Measurements from ENCODE around the gene MRGPRX4.
"Not testable (repeated sequence)": the region's sequence is repeated elsewhere in the genome, so short reads cannot be mapped to it uniquely, and the experiment has no call there.

Gene MRGPRX4

DNA sequence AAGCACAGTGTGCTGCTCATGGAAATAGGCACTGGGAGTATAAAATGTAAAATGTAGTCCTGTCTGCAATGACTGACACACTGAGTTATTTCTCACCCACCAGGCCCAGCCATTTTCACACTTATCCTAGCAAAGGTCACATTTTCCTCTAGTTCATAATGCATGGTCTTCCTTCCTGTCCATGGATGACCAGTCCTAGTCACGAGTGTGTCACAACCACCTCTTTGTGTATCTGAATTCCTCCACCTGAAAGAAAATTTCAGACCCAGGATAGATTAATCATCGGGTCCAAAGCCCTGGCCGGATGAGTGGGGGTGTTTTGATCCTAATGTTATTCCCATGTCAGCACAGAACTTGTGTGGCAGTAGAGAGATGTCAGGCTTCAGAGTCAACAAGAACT, at the start of gene MRGPRX4:
Gene MRGPRX4 (plus strand): TSS at position 172 of the 400 bp plus-strand sequence. CDS start 420 bp downstream, outside the sequence.
- DNase-seq (ENCODE audit: low read depth): no peak

DNA sequence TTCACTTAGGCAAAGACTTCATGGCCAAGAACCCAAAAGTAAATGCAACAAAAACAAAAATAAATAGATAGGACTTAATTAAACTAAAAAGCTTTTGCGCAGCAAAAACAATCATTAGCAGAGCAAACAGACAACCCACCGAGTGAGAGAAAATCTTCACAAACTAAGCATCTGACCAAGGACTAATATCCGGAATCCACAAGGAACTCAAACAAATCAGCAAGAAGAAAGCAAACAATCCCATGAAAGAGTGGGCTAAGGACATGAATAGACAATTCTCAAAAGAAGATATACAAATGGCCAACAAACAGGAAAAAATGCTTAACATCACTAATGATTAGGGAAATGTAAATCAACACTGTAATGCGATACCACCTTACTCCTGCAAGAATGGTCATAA, 41.5 kb upstream of the MRGPRX4 start:
- not testable (repeated sequence) for DNase-seq (ENCODE audit: low read depth)

DNA sequence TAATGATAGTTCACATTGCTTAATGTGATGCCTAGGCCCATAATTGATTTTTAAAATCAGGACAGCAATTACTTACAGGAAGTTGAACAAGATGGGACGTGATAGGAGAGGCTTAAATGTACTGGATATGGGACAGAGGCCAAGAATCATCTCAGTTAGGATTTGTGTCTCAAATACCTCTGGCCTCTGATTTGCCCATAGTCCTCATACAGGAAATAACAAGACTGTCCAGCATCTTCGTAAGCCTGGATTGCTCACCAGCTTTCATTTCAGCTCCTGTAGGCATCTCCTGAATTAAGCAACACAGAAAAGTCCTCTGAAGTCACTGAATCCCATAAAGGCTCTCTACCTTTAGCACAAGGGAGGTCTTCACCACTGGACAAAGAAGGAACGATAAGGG, 40.3 kb upstream of the MRGPRX4 start, which contains the start of gene MRGPRX3:
Gene MRGPRX3 (plus strand): TSS at position 231 of the 400 bp plus-strand sequence. CDS start 4,632 bp downstream, outside the sequence.
- no peak for DNase-seq (ENCODE audit: low read depth)

DNA sequence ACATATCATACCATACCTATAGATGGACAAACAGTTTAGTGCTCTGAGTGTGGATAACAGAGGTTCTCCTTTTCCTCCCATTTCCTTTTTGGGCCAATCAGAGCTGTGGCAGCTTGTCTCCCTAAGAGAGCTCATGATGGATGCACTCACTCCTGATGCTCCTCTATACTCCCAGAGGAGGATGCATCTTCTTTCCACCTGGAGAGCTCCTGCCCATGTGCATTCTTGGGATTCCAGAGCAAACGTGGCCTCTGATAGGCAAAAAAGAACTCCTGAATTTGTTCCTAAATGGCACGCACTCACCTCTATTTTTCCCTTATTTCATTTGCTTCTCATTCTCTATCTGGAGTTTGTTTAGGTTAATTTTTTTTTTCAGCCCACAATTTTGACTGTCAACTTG, 37.3 kb upstream of the MRGPRX4 start:
- DNase-seq (ENCODE audit: low read depth): no peak

DNA sequence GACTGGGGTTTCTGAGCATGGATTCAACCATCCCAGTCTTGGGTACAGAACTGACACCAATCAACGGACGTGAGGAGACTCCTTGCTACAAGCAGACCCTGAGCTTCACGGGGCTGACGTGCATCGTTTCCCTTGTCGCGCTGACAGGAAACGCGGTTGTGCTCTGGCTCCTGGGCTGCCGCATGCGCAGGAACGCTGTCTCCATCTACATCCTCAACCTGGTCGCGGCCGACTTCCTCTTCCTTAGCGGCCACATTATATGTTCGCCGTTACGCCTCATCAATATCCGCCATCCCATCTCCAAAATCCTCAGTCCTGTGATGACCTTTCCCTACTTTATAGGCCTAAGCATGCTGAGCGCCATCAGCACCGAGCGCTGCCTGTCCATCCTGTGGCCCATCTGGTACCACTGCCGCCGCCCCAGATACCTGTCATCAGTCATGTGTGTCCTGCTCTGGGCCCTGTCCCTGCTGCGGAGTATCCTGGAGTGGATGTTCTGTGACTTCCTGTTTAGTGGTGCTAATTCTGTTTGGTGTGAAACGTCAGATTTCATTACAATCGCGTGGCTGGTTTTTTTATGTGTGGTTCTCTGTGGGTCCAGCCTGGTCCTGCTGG, 35.3 kb upstream of the MRGPRX4 start:
- no peak for DNase-seq (ENCODE audit: low read depth)

DNA sequence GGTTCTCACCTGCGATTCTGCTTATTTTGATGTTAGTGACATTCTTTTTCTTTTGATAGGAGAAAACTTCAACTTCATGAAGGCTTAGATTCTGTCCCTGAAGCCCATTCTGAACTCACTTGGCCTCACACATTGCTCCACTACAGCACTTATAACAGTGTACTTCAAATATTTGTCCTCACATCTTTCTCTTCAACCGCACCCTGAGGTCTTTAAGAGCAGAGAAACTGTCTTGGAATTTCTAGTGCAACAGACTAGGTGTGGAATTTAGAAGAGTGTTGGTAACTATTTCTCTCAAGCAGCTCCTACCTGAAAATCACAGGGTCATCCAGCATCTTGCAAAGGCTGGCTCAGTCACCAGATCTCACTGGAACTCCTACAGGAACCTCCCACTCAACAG, 32.5 kb upstream of the MRGPRX4 start:
- no peak for DNase-seq (ENCODE audit: low read depth)

DNA sequence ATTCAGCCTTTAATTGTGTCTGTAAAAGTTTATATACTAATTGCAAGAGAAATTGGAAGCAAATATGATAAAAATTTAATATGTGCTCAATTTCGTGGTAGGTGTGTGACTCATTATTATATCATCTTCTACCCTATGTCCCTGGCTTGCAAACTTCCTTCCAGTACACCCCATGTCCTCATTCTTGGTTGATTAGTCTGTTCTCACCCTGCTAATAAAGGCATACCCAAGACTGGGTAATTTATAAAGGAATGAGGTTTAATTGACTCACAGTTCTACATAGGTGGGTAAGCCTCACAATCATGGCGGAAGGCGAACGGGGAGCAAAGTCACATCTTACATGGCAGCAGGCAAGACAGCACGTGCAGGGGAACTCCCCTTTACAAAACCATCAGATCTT, 28.4 kb upstream of the MRGPRX4 start:
- no peak for DNase-seq (ENCODE audit: low read depth)

DNA sequence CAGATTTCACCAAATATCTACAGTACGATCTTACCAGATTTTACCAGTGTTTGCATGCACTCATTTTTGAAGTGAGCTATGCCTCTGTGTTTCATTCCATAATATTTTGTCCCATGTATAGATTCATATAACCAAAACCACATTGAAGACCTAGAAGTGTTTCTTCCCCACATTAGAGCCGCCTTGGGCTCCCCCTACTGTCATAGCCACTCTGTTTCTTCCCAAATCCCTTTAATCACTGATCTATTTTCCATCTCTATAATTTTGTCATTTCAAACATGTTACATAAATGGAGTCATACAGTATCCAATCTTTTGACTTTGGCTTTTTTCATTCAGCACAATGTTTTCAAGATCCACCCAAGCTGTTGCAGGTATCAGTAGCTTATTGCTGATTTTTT, 27.6 kb upstream of the MRGPRX4 start:
- DNase-seq (ENCODE audit: low read depth): no peak

DNA sequence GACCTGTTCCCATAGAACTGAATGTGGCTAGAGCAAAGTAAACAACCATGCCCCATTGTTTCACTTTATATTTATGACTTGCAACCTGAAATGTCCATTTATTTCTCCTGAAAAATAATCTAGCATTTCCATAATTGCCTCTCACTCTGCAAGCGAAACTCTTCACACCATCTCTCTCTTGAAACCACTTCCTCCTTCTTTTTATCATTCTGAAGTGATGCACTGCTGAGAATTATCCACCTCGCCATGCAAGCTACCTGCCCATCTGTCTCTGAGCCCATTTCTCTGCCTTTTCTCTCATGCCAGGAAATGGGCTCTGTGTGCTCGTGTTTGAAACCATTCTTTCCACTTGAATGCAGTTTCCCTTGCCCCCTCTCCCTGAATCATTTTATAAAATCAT, 26.8 kb upstream of the MRGPRX4 start:
- no peak for DNase-seq (ENCODE audit: low read depth)

DNA sequence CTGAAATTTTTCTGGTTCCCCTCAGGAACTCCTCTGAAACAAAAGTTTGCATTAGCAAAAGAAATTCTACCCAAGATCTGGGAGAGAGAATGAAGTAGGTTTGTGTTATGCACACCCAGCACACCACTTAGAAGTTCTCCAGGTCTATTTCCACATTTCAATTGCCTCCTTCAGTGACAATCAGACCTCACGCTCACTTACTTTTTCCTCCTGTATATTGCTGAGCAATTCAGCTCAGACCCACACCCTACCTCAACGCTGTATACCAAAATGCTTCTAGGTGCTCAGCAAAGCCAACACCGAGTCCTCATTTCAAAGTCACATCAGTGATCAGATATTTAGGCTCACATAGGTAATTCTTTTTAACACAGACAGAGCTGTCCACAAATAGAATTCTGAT, 21.1 kb upstream of the MRGPRX4 start:
- DNase-seq (ENCODE audit: low read depth): no peak

DNA sequence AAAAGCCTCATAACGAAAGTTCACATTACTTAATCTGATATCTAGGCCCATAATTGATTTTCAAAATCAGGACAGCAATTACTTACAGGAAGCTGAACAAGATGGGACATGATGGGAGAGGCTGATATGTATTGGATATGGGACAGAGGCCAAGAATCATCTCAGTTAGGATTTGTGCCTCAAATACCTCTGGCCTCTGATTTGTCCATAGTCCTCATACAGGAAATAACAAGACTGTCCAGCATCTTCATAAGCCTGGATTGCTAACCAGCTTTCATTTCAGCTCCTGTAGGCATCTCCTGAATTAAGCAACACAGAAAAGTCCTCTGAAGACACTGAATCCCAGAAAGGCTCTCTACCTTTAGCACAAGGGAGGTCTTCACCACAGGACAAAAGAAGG, 4.3 kb upstream of the MRGPRX4 start:
- no peak for DNase-seq (ENCODE audit: low read depth)

DNA sequence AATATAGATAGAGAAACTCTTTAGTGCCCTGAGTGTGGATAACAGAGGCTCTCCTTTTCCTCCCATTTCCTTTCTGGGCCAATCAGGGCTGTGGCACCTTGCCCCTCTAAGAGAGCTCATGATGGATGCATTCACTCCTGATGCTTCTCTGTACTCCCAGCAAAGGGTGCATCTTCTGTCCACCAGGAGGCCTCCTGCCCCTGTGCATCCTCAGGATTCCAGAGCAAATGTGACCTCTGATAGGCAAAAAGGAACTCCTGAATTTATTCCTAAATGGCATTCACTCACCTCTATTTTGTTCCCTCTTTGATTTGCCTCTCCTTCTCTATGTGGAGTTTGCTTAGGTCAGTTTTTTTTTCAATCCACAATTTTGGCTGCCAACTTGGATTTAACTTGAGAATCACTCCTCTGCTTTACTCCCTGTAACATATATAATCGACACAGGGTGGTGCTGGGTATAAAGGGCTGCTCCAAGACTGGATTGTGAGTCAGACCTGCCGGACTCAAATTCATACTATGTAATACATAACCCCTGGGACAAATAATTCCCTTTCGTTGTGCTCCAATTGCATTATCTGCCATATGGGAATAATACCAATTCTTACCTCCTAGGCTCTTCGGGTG, 1.1 kb upstream of the MRGPRX4 start:
- peak; percentile 10 for DNase-seq (ENCODE audit: low read depth)

DNA sequence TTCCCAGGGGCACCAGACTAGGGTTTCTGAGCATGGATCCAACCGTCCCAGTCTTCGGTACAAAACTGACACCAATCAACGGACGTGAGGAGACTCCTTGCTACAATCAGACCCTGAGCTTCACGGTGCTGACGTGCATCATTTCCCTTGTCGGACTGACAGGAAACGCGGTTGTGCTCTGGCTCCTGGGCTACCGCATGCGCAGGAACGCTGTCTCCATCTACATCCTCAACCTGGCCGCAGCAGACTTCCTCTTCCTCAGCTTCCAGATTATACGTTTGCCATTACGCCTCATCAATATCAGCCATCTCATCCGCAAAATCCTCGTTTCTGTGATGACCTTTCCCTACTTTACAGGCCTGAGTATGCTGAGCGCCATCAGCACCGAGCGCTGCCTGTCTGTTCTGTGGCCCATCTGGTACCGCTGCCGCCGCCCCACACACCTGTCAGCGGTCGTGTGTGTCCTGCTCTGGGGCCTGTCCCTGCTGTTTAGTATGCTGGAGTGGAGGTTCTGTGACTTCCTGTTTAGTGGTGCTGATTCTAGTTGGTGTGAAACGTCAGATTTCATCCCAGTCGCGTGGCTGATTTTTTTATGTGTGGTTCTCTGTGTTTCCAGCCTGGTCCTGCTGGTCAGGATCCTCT, 709 bp downstream of the MRGPRX4 start:
- no peak for DNase-seq (ENCODE audit: low read depth)

DNA sequence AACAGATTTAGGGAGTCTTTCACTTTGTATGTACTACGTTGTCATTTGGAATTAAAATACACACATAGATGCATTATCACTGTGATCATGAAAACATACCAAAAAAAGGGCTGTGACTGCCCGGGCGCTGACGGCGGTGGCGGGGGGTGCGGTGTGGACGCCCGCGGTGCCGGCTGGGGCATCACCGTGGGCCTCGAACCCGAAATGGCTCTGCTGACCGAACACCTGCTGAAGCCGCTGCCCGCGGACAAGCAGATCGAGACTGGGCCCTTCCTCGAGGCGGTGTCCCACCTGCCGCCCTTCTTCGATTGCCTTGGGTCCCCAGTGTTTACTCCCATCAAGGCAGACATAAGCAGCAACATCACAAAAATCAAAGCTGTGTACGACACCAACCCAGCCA, 16.2 kb downstream of the MRGPRX4 start:
- DNase-seq (ENCODE audit: low read depth): no peak

DNA sequence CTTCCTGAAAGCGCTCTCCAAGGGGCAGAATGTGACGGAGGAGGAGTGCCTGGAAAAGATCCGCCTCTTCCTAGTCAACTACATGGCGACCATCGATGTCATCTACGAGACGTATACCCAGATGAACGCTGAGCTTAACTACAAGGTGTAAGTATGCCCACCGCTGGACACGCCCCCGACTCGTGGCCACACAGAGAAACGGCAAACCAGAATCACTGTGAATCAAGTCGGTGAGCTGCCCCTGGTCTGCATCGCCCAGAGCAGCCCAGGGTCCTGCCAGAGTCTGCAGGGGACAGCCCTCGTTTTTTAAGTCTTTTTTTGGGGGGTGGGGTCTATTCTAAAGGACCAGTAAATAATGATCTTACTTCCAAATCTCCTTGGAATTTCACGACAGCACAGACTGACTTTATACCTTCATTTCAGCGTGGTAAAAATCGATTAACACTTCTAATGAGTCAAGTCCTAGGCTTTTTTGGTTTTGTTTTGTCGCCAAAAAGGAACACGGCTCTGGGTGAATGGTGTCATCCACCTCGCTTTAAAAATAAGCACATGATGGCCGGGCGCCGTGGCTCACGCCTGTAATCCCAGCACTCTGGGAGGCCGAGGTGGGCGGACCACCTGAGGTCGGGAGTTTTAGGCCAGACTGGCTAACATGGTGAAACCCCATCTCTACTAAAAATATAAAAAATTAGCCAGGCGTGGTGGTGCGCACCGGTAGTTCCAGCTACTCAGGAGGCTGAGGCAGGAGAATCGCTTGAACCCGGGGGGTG, 17.0 kb downstream of the MRGPRX4 start:
- DNase-seq (ENCODE audit: low read depth): not testable (repeated sequence)

DNA sequence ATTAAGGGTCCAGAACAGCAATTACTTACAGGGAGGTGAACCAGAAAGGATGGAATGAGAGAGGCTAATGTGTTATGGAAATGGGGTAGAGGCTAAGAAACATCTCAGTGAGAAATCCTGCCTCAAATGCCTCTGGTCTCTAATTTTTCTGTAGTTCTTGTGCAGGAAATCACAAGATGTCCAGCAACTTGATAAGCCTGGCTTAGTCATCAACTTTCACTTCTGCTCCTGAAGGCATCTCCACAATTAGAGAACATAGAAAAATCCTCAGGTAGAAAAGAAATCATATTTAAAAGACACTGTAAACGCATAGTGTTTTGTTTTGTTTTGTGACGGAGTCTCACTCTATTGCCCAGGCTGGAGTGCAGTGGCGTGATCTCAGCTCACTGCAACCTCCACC, 18.7 kb downstream of the MRGPRX4 start:
- no peak for DNase-seq (ENCODE audit: low read depth)

DNA sequence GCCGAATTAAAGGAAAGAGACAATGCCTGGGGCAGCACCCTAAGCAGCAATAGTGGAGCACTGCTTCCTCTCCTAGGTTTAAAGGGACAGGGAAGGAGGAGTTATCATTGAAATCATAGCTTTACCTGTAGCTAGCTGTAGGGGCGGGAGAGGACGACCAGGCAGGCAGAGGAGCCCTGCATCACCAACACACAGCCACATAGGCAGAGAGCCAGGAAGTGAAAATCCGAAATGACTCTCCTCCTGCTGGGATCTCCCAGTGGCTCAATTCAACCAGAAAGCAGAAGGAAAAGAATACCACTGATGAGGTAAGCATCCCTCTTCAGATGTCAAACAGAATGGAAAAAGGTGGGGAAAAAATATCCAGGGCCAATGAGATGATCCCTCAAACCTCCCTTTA, 20.4 kb downstream of the MRGPRX4 start:
- DNase-seq (ENCODE audit: low read depth): no peak

DNA sequence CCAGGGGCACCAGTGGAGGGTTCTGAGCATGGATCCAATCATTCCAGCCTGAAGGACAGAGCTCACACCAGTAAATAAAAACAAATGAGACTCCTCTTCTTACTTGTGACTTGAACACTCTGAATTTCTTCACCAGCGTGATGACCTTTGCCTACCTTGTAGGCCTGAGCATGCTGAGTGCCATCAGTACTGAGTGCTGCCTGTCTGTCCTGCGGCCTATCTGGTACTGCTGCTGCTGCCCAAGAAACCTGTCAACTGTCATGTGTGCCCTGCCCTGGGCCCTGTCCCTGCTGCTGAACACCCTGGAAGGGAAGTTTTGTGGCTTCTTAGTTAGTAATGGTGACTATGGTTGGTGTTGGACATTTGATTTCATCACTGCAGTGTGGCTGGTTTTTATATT, 23.9 kb downstream of the MRGPRX4 start:
- DNase-seq (ENCODE audit: low read depth): no peak

DNA sequence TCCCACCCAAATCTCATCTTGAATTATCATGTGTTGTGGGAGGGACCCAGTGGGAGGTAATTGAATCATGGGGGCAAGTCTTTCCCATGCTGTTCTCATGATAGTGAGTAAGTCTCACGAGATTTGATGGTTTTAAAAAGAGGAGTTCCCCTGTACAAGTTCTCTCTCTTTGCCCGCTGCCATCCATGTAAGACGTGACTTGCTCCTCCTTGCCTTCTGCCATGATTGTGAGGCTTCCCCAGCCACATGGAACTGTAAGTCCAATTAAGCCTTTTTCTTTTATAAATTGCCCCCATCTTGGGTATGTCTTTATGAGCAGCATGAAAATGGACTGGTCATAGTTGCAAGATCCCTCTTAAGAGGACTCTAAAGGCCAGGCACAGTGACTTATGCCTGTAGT, 25.1 kb downstream of the MRGPRX4 start:
- DNase-seq (ENCODE audit: low read depth): not testable (repeated sequence)

DNA sequence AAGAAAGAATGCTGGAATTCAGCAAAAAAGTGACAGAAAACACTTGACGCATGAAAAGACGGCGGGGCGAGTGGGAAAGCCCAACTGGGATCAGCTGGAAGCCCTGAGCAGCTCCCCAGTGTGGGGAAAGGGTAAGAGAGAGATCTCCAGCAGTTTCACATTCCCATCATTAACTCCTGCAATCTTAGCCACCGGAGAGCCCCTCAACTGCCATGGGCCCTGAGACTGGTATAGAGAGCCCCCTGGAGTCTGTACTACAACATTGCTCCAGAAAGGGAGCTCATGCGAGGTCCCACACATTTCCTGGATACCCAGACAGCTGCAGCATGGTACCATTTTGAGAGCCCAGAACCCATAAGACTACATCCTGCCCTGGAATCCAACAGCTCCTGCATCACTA, 31.1 kb downstream of the MRGPRX4 start:
- DNase-seq (ENCODE audit: low read depth): no peak

DNA sequence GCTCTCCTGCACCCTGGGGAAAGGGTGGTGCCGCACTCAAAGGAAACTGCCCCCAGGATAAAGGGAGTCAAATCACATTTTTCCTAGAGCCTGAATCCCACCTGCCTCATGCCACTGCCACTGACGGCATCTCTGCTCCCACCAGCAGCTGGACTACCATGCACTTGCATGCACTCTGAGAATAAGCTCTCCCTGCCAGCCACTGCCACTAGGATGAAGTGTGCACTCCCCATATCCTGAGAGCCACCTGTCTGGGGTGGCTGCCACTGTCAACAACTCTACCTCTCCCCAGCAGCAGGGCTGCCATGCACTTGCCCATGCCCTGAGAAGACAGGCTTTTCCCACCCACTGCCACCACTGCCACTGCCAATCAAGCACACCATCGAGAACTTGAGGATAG, 31.6 kb downstream of the MRGPRX4 start:
- no peak for DNase-seq (ENCODE audit: low read depth)

DNA sequence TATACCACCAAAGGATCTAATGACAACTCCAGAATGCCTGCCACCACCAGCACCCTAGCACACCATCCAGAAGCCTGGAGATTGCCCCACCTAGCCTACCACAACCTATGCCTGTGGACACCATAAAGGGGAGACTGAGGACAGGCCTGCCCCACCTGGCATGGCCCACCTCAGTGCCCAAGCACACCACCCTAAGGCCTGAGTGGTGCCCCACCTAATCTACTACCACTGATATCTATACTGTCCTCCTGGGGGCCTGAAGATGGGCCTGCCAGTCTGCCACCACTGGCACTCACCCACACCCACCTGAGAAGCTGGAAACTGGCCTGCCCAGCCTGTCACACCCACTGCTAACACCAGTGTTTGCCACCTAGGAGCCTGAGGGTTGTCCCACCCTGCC, 32.1 kb downstream of the MRGPRX4 start:
- no peak for DNase-seq (ENCODE audit: low read depth)

DNA sequence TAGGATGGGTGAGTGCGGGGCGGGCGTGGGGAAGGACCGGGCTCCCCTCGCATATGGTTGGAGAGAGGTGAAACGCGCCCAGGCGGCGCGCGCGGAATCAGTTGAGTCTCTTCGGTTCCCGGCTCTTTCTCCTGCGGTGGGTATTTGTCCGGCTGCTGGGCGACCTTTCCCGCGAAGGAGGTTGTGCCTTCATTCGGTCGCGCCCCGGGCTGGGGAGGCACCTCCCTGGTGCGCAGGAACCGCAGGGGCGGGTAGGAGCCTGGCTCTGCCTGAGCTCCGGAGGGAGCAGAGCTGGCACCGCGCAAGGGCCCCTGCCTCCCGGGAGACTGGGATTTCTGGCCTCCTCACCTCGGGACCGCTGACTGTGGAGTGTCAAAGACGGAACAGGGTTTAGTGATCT, 36.4 kb downstream of the MRGPRX4 start:
- no peak for DNase-seq (ENCODE audit: low read depth)

All from GM04504 (cell line).